Small intestine (tissue), 16 donors: ENCODE data around the gene IBTK. TPM values are rescaled to one million over a fixed set of nuclear protein-coding genes. Genes with fewer than 3 reads are reported as not detected.
"Not testable (repeated sequence)": the region's sequence is repeated elsewhere in the genome, so short reads cannot be mapped to it uniquely, and the experiment has no call there.

ENCODE experiments used
- DNase-seq, 2 donors: peaks; one replicate each; pipeline versions ENCODE4 v3.0.0 to v3.0.0-alpha.2; 2013
- FAIRE-seq: peaks from 2 replicates; lab custom pipeline; 2012; peaks lifted over from hg19 to GRCh38; lab: Jason Lieb, UNC
- H3K27ac ChIP-seq, 3 donors: one replicate each; pipeline ENCODE4 v1.5.1; 2013; ENCODE audit warnings: low read length in 2 of 3, mild to moderate bottlenecking in 2 of 3, control low read depth in 1 of 3, inconsistent platforms in 1 of 3, low read depth in 1 of 3, moderate library complexity in 1 of 3
- H3K27me3 ChIP-seq, 3 donors: one replicate each; pipeline ENCODE4 v1.6.1; 2013; ENCODE audit warnings: low read length in 3 of 3, inconsistent platforms in 1 of 3; ENCODE audit not compliant: control insufficient read depth in 3 of 3, insufficient read depth in 3 of 3
- H3K36me3 ChIP-seq, 3 donors: one replicate each; pipeline ENCODE4 v1.6.1; 2013; ENCODE audit warnings: low read length in 3 of 3, inconsistent platforms in 1 of 3, low read depth in 1 of 3, mild to moderate bottlenecking in 1 of 3, moderate library complexity in 1 of 3; ENCODE audit not compliant: control insufficient read depth in 3 of 3, insufficient read depth in 2 of 3
- H3K4me1 ChIP-seq, 3 donors: one replicate each; pipeline ENCODE4 v1.6.1; 2013; ENCODE audit warnings: low read length in 2 of 3, inconsistent platforms in 1 of 3, low read depth in 1 of 3, mild to moderate bottlenecking in 1 of 3, moderate library complexity in 1 of 3; ENCODE audit not compliant: control insufficient read depth in 3 of 3, insufficient read depth in 2 of 3
- H3K4me3 ChIP-seq, 3 donors: one replicate each; pipeline ENCODE4 v1.5.1; 2013; ENCODE audit warnings: low read length in 3 of 3, control low read depth in 1 of 3, inconsistent platforms in 1 of 3, low read depth in 1 of 3, mild to moderate bottlenecking in 1 of 3, moderate library complexity in 1 of 3
- H3K9me3 ChIP-seq, 2 donors: one replicate each; pipeline ENCODE4 v1.6.1; 2013; ENCODE audit warnings: low read depth in 1 of 2, low read length in 1 of 2; ENCODE audit not compliant: control insufficient read depth in 2 of 2, insufficient read depth in 1 of 2
- WGBS, 3 donors: extraction: QIAGEN DNeasy Blood & Tissue Kit; methylation state at CpG; one replicate each; pipeline ENCODE4 v1.1.7; 2013; 5-methylcytosine and 5-hydroxymethylcytosine counted together
- long read RNA-seq, 10 donors: transcript quantifications; one replicate each; lab custom pipeline, GENCODE V29; 2026
- polyA plus RNA-seq, 4 donors: library from polyadenylated mRNA; stranded (reverse) in 3 of 4; unstranded in 1 of 4; fragments of 200-250 nt in 3 of 4; fragments of 120-200 nt in 1 of 4; gene quantifications; one replicate each; pipeline versions ENCODE4 v1.2.1 to v1.2.3, GENCODE V29; 2013
- donor health status: healthy with polysubstance abuse.
- donor health status: control.
- donor health status: control.
- donor health status: Bipolar disorder and iron deficiency.
- donor health status: healthy.

The IBTK gene
- polyA plus RNA-seq, result 10 to 100 TPM; 19.1 to 40.7 (median 28.9) TPM
- long read RNA-seq, donor 1, partial matches to known transcripts, result 19 of 19 reads
- long read RNA-seq, donor 1, other reads (novel, unspliced or antisense), result 0 of 19 reads
- long read RNA-seq, donor 2, full-length matches to known transcripts, result 1 of 7 reads
- long read RNA-seq, donor 2, partial matches to known transcripts, result 6 of 7 reads
- long read RNA-seq, donor 2, other reads (novel, unspliced or antisense), result 0 of 7 reads
- long read RNA-seq, donor 3, partial matches to known transcripts, result 5 of 5 reads
- long read RNA-seq, donor 3, other reads (novel, unspliced or antisense), result 0 of 5 reads
- long read RNA-seq, donor 4, result 0 reads
- long read RNA-seq, donor 5, result 0 reads
- long read RNA-seq, donor 6, partial matches to known transcripts, result 5 of 5 reads
- long read RNA-seq, donor 6, other reads (novel, unspliced or antisense), result 0 of 5 reads
- long read RNA-seq, donor 7, full-length matches to known transcripts, result 1 of 6 reads
- long read RNA-seq, donor 7, partial matches to known transcripts, result 5 of 6 reads
- long read RNA-seq, donor 7, other reads (novel, unspliced or antisense), result 0 of 6 reads
- long read RNA-seq, donor 8, result 0 reads
- long read RNA-seq, donor 9, result 0 reads
- long read RNA-seq, donor 10, partial matches to known transcripts, result 7 of 7 reads
- long read RNA-seq, donor 10, other reads (novel, unspliced or antisense), result 0 of 7 reads

- Histone ChIP-seq H3K27ac (peak within 1 kb of the TSS; percentile 93 to 99 (median 95)), H3K9me3 (no peaks in the 10 kb centered on the region), H3K27me3 (peaks cover 0 to 2% (median 0%) of the 10 kb centered on the region in 3 donors), H3K4me1 (peaks cover 0 to 14% (median 11%) of the 10 kb centered on the region in 3 donors), H3K36me3 (no peaks in the 10 kb centered on the region), H3K4me3 (peak within 1 kb of the TSS; percentile 84 to 96 (median 85))
- 0 to 1% (median 1%) methylated on average over 45 of the region's 45 CpGs for WGBS, 3 donors
- FAIRE-seq (no peak), DNase-seq (peak; percentile 95 to 97)
Observed at GRCh38 chr6:82247505-82248272, at the start of gene IBTK. TSS of gene IBTK (minus strand) at chr6:82247744. CDS start at chr6:82240486, 7,258 bp downstream.

- H3K9me3 ChIP-seq, result no peaks in the 10 kb centered on the region
- FAIRE-seq, result no peak
Observed at GRCh38 chr6:82283771-82284410, 36.3 kb upstream of the IBTK start.

GRCh38 chr6:82281550-82281949, 34.0 kb upstream of the IBTK start:
- H3K4me3 ChIP-seq, H3K9me3 ChIP-seq, H3K27ac ChIP-seq, H3K4me1 ChIP-seq, FAIRE-seq, H3K27me3 ChIP-seq, H3K36me3 ChIP-seq: not testable (repeated sequence)
- peak in 1 of 2 donors; percentile 5 for DNase-seq
- WGBS, 3 donors, result 32 to 60% (median 34%) methylated on average over 2 of the region's 2 CpGs

More at GRCh38 chr6:82283771-82284410, 36.3 kb upstream of the IBTK start:
- Histone ChIP-seq H3K36me3 (no peaks in the 10 kb centered on the region), H3K27ac (no peak overlapping the region), H3K4me3 (no peak overlapping the region), H3K27me3 (no peaks in the 10 kb centered on the region), H3K4me1 (no peaks in the 10 kb centered on the region)
- DNase-seq, result no peak
- 55 to 77% (median 64%) methylated on average over 11 of the region's 11 CpGs for WGBS, 3 donors

GRCh38 chr6:82277686-82278085, 30.1 kb upstream of the IBTK start:
- Histone ChIP-seq H3K27me3 (no peaks in the 10 kb centered on the region), H3K36me3 (no peaks in the 10 kb centered on the region), H3K4me1 (no peaks in the 10 kb centered on the region), H3K4me3 (no peak overlapping the region), H3K9me3 (no peaks in the 10 kb centered on the region), H3K27ac (no peak overlapping the region)
- DNase-seq (no peak), FAIRE-seq (no peak)

- WGBS, 3 donors, result 78 to 84% (median 81%) methylated on average over 5 of the region's 5 CpGs
- Histone ChIP-seq H3K27ac (no peak overlapping the region), H3K9me3 (no peaks in the 10 kb centered on the region), H3K27me3 (no peaks in the 10 kb centered on the region), H3K4me1 (no peaks in the 10 kb centered on the region), H3K36me3 (no peaks in the 10 kb centered on the region), H3K4me3 (no peak overlapping the region)
- no peak for FAIRE-seq
- DNase-seq, result no peak
Observed at GRCh38 chr6:82275686-82276085, 28.1 kb upstream of the IBTK start.

GRCh38 chr6:82273295-82273694, 25.8 kb upstream of the IBTK start:
- H3K4me1 ChIP-seq, result no peaks in the 10 kb centered on the region
- FAIRE-seq (no peak), DNase-seq (no peak)
- no peaks in the 10 kb centered on the region for H3K27me3 ChIP-seq
- no peaks in the 10 kb centered on the region for H3K9me3 ChIP-seq
- 73 to 83% (median 77%) methylated on average over 1 of the region's 1 CpG for WGBS, 3 donors
- H3K4me3 ChIP-seq, result no peak overlapping the region
- no peak overlapping the region for H3K27ac ChIP-seq
- H3K36me3 ChIP-seq, result no peaks in the 10 kb centered on the region

- H3K27me3 ChIP-seq, result no peaks in the 10 kb centered on the region
- no peaks in the 10 kb centered on the region for H3K36me3 ChIP-seq
- no peaks in the 10 kb centered on the region for H3K4me1 ChIP-seq
- H3K4me3 ChIP-seq, result no peak overlapping the region
- FAIRE-seq (peak; percentile 75), DNase-seq (peak; percentile 27 to 47)
- 74 to 76% (median 75%) methylated on average over 6 of the region's 6 CpGs for WGBS, 3 donors
- H3K9me3 ChIP-seq, result no peaks in the 10 kb centered on the region
- no peak overlapping the region for H3K27ac ChIP-seq
Observed at GRCh38 chr6:82270881-82271635, 23.5 kb upstream of the IBTK start.
